GM12878 (cell line): ENCODE measurements around the gene CANT1. TPM values are rescaled to one million over a fixed set of nuclear protein-coding genes. Genes with fewer than 3 reads are reported as not detected.

Source experiments
- ATAC-seq: fragments of 200-7000 bp; cut with Tn5 transposase; 3 replicates; pipeline ENCODE4 v1.9.1; 2020; ENCODE audit warnings: mild to moderate bottlenecking, moderate library complexity
- BruUV-seq: library from RNA; stranded (reverse); fragments of 400-500 nt; replicated peaks from 2 replicates; lab custom pipeline; 2021; lab: Mats Ljungman, UMichigan
- CTCF ChIA-PET: fragments of 300-600 bp; sonication (Branson Sonifier 250); formaldehyde crosslinking; extraction: SDS; loops from one replicate; lab custom pipeline; 2021; ENCODE audit warnings: inconsistent platforms; lab: Yijun Ruan, JAX
- POLR2A ChIA-PET: fragments of 350-600 bp; formaldehyde crosslinking; extraction: SDS; loops from one replicate; lab custom pipeline; 2021; ENCODE audit warnings: inconsistent platforms; lab: Charles Lee
- RAD21 ChIA-PET: fragments of 300-600 bp; sonication (Branson Sonifier 250); formaldehyde crosslinking; loops from one replicate; lab custom pipeline; 2023; ENCODE audit warnings: antibody characterized with exemption; ENCODE audit not compliant: unreplicated experiment; lab: Charles Lee
- SMC1A ChIA-PET: fragments of 300-600 bp; sonication (Branson Sonifier 250); formaldehyde crosslinking; loops from one replicate; lab custom pipeline; 2023; ENCODE audit not compliant: unreplicated experiment, uncharacterized antibody; lab: Charles Lee
- DNase-seq: peaks from one replicate; pipeline ENCODE4 v3.0.0-alpha.2; 2011; ENCODE audit warnings: low read depth, low spot score
- FAIRE-seq: peaks from 3 replicates; lab custom pipeline; 2011; peaks lifted over from hg19 to GRCh38; lab: Jason Lieb, UNC
- H2AFZ ChIP-seq: 2 replicates; pipeline ENCODE4 v1.6.0; 2011; ENCODE audit warnings: low read depth, low read length, control low read depth; ENCODE audit not compliant: control insufficient read depth
- H3K27ac ChIP-seq: 2 replicates; pipeline ENCODE4 v1.5.1; 2011; ENCODE audit warnings: control low read depth; ENCODE audit not compliant: control insufficient read depth, insufficient read depth
- H3K27me3 ChIP-seq, 2 experiments: replicated peaks in 1 of 2; 2 replicates each; pipeline versions ENCODE4 v1.6.0 to v1.6.1; 2011; ENCODE audit warnings: low read length in 1 of 2; ENCODE audit not compliant: control insufficient read depth in 2 of 2, insufficient read depth in 2 of 2
- H3K36me3 ChIP-seq, 2 experiments: 2 replicates each; pipeline ENCODE4 v1.5.1; 2011; ENCODE audit warnings: low read length in 1 of 2; ENCODE audit not compliant: control insufficient read depth in 2 of 2, insufficient read depth in 2 of 2
- H3K4me1 ChIP-seq: 2 replicates; pipeline ENCODE4 v1.6.1; 2011; ENCODE audit warnings: mild to moderate bottlenecking, low read length, moderate library complexity, mixed read lengths; ENCODE audit not compliant: control insufficient read depth, insufficient read depth
- H3K4me2 ChIP-seq: 2 replicates; pipeline ENCODE4 v1.6.0; 2011; ENCODE audit warnings: control low read depth; ENCODE audit not compliant: control insufficient read depth, insufficient read depth
- H3K4me3 ChIP-seq: fragments of 200-600 bp; sonication (generic); 2 replicates; pipeline ENCODE4 v1.5.1; 2016
- H3K79me2 ChIP-seq: 2 replicates; pipeline ENCODE4 v1.6.0; 2011; ENCODE audit warnings: low read length; ENCODE audit not compliant: control insufficient read depth, insufficient read depth
- H3K9ac ChIP-seq: 2 replicates; pipeline ENCODE4 v1.8.0; 2011; ENCODE audit warnings: low read length, control low read depth, mixed read lengths; ENCODE audit not compliant: control insufficient read depth, insufficient read depth
- H3K9me3 ChIP-seq: replicated peaks from 3 replicates; pipeline ENCODE4 v1.5.1; 2011; ENCODE audit warnings: mild to moderate bottlenecking, low read length; ENCODE audit not compliant: control insufficient read depth, insufficient read depth
- H4K20me1 ChIP-seq: 2 replicates; pipeline ENCODE4 v1.6.0; 2011; ENCODE audit not compliant: control insufficient read depth, insufficient read depth
- CBX3 ChIP-seq: fragments of 200-600 bp; sonication (generic); IDR thresholded peaks from 2 replicates; pipeline ENCODE4 v1.6.1; 2016; ENCODE audit warnings: low read depth, borderline replicate concordance
- JUNB ChIP-seq: IDR thresholded peaks from 2 replicates; pipeline ENCODE4 v1.6.1; 2016; ENCODE audit warnings: antibody characterized with exemption, mild to moderate bottlenecking
- RUNX3 ChIP-seq: IDR thresholded peaks from 2 replicates; pipeline ENCODE4 v1.6.1; 2012; ENCODE audit warnings: low read length, inconsistent platforms
- SUPT20H ChIP-seq: IDR thresholded peaks from 2 replicates; pipeline ENCODE4 v1.6.1; 2011; ENCODE audit warnings: low read depth, mild to moderate bottlenecking, low read length, moderate library complexity, borderline replicate concordance; ENCODE audit not compliant: control insufficient read depth
- WGBS: methylation state at CpG from one replicate; pipeline ENCODE4 v1.1.6; 2016; ENCODE audit warnings: low lambda C conversion rate; ENCODE audit not compliant: insufficient replicate concordance, insufficient coverage; ENCODE audit errors: missing lambda C conversion rate; 5-methylcytosine and 5-hydroxymethylcytosine counted together
- in situ Hi-C: fragments of 300-500 bp; cut with MboI; formaldehyde crosslinking; loops from 9 replicates; pipeline ENCODE4 v1.14.3; 2018; ENCODE audit warnings: mixed read lengths
- intact Hi-C: fragments of 100-400 bp; cut with micrococcal nuclease; formaldehyde crosslinking; loops from one replicate; pipeline ENCODE4 v1.14.2; 2022; ENCODE audit not compliant: unreplicated experiment
- polyA plus RNA-seq, 11 experiments: library from polyadenylated mRNA; depleted of rRNA in 4 of 11; unstranded in 6 of 11; stranded (reverse) in 5 of 11; fragments of >200 nt; fragmentation: Nextera tagmentation in 4 of 11; fragmentation: Illumina TruSeq in 1 of 11; extraction: Ambion mirVana in 4 of 11; extraction: Trizol in 1 of 11; gene quantifications; 1 replicate in 1 of 11; 2 replicates in 10 of 11; pipeline versions ENCODE4 v1.2.1 to v1.2.3, GENCODE V29; 2011 to 2016; ENCODE audit warnings: inconsistent platforms in 2 of 11, missing spikeins in 2 of 11, low read depth in 1 of 11
- total RNA-seq, 4 experiments: library from RNA; depleted of rRNA in 3 of 4; stranded (reverse); fragments of >200 nt in 3 of 4; fragmentation: Illumina TruSeq in 1 of 4; extraction: Trizol in 1 of 4; gene quantifications; 2 replicates each; pipeline versions ENCODE4 v1.2.1 to v1.2.3, GENCODE V29; 2013 to 2021

The CANT1 gene
- total and polyA plus RNA-seq, 10 of the 15 experiments (the other 5 are each of a cell fraction or from before 2014, with no cell fraction given), result 2.2 to 59.2 (median 20.2) TPM

- Histone ChIP-seq H3K9me3 (no peaks in the 10 kb centered on the region), H3K27ac (no peak overlapping the region), H3K36me3 (no peaks in the 10 kb centered on the region), H2AFZ (no peak overlapping the region), H3K4me1 (no peaks in the 10 kb centered on the region), H3K79me2 (no peaks in the 10 kb centered on the region), H4K20me1 (no peaks in the 10 kb centered on the region), H3K4me3 (no peak overlapping the region)
- in situ Hi-C loops (no loop called here), intact Hi-C loops (no loop called here)
- RAD21 ChIA-PET, result no interaction called here
- 57% methylated on average over 29 of the region's 30 CpGs for WGBS
- FAIRE-seq, result peak; percentile 94
- SMC1A ChIA-PET, result interaction anchor here (0.6 kb wide), 1 partner anchor 65 kb away, joined by 3 read pairs; no protein-coding TSS in a partner anchor
- peak; percentile 51; the same call in 1 of the 2 replicates for TF ChIP-seq SUPT20H
- peak; percentile 100 for TF ChIP-seq JUNB
- TF ChIP-seq CBX3, result no peak
- TF ChIP-seq RUNX3, result no peak
- TF ChIP-seq, all 136 proteins: peak for 2
- no peak for DNase-seq
- POLR2A ChIA-PET, result no interaction called here
- CTCF ChIA-PET, result interaction anchor here (0.6 kb wide), 1 partner anchor 109 kb away, joined by 3 read pairs; no protein-coding TSS in a partner anchor
- H3K9ac ChIP-seq, result no peak overlapping the region
- no peak overlapping the region for H3K4me2 ChIP-seq
- no TSS peak for BruUV-seq
- ATAC-seq, result no peak
- H3K27me3 ChIP-seq, result no peaks in the 10 kb centered on the region
Measured at GRCh38 chr17:78974635-78975591, 34.7 kb downstream of the CANT1 start.
